Activated naive CD8-positive, alpha-beta T cell treated with anti-CD3 and anti-CD28 coated beads, Interleukin-2, amount 50 U/mL, for 16 hours (primary cell): ENCODE results near the gene PAMR1.

Experiments used
- DNase-seq: peaks from one replicate; pipeline ENCODE4 v3.0.0-alpha.2; 2020; ENCODE audit warnings: low read depth, low spot score

PAMR1 gene

GRCh38 chr11:35403765-35404387 is 121.5 kb downstream of the PAMR1 start:
- DNase-seq = no peak

- no peak for DNase-seq
Observed at GRCh38 chr11:35402751-35403660, 122.4 kb downstream of the PAMR1 start.

- DNase-seq = no peak
Observed at GRCh38 chr11:35398881-35399280, 126.5 kb downstream of the PAMR1 start.

- no peak for DNase-seq
Observed at GRCh38 chr11:35394941-35395340, 130.5 kb downstream of the PAMR1 start.

GRCh38 chr11:35393098-35393497 is 132.3 kb downstream of the PAMR1 start:
- DNase-seq = no peak

GRCh38 chr11:35391922-35392688 is 133.3 kb downstream of the PAMR1 start:
- DNase-seq = peak; percentile 77

GRCh38 chr11:35390737-35391682 is 134.4 kb downstream of the PAMR1 start:
- DNase-seq = no peak

- DNase-seq = no peak
Observed at GRCh38 chr11:35389897-35390465, 135.4 kb downstream of the PAMR1 start.

- no peak for DNase-seq
Observed at GRCh38 chr11:35389112-35389511, 136.3 kb downstream of the PAMR1 start.

GRCh38 chr11:35388061-35388460 is 137.4 kb downstream of the PAMR1 start:
- no peak for DNase-seq

GRCh38 chr11:35387111-35387982 is 138.1 kb downstream of the PAMR1 start:
- no peak for DNase-seq

GRCh38 chr11:35383953-35384352 is 141.5 kb downstream of the PAMR1 start:
- DNase-seq = no peak
